Neural cell (in vitro differentiated cells): ENCODE data around the gene AKAP6. TPM values are rescaled to one million over a fixed set of nuclear protein-coding genes. Genes with fewer than 3 reads are reported as not detected.

Experiments
- H2AFZ ChIP-seq: fragments of 200-600, 300-800 bp; sonication (generic), shearing (Covaris generic); 2 replicates; pipeline ENCODE4 v1.6.0; 2014; ENCODE audit warnings: low read depth, mild to moderate bottlenecking, antibody characterized with exemption, low read length, moderate library complexity
- H3F3A ChIP-seq: fragments of 200-600 bp; shearing (Covaris generic); 2 replicates; pipeline ENCODE4 v1.6.1; 2016; ENCODE audit warnings: mild to moderate bottlenecking, moderate library complexity, mixed read lengths, antibody characterized with exemption, low read length; ENCODE audit not compliant: insufficient read depth, poor library complexity, severe bottlenecking
- H3K27ac ChIP-seq: fragments of 200-600, 300-800 bp; sonication (generic), shearing (Covaris generic); 2 replicates; pipeline ENCODE4 v1.5.1; 2014; ENCODE audit warnings: mild to moderate bottlenecking, low read length, moderate library complexity
- H3K27me3 ChIP-seq: fragments of 300-800, 200-600 bp; sonication (generic), shearing (Covaris generic); 2 replicates; pipeline ENCODE4 v1.6.0; 2014; ENCODE audit warnings: mild to moderate bottlenecking, low read depth, low read length, moderate library complexity; ENCODE audit not compliant: insufficient read depth
- H3K36me3 ChIP-seq: fragments of 300-800, 200-600 bp; sonication (generic), shearing (Covaris generic); 2 replicates; pipeline ENCODE4 v1.5.1; 2014; ENCODE audit warnings: mild to moderate bottlenecking, antibody characterized with exemption, low read length, moderate library complexity; ENCODE audit not compliant: insufficient read depth
- H3K4me2 ChIP-seq: fragments of 300-800, 200-600 bp; sonication (generic), shearing (Covaris generic); 2 replicates; pipeline ENCODE4 v1.6.0; 2014; ENCODE audit warnings: mild to moderate bottlenecking, low read length
- H3K4me3 ChIP-seq: fragments of 300-800, 200-600 bp; sonication (generic), shearing (Covaris generic); 2 replicates; pipeline ENCODE4 v1.5.1; 2014; ENCODE audit warnings: mild to moderate bottlenecking, low read length, moderate library complexity
- H3K79me2 ChIP-seq: fragments of 200-600 bp; shearing (Covaris generic); replicated peaks from 2 replicates; pipeline ENCODE4 v1.6.0; 2014; ENCODE audit warnings: mild to moderate bottlenecking, low read length, moderate library complexity; ENCODE audit not compliant: insufficient read depth
- H3K9ac ChIP-seq: fragments of 300-800, 200-600 bp; sonication (generic), shearing (Covaris generic); 2 replicates; pipeline ENCODE4 v1.6.1; 2016; ENCODE audit warnings: mild to moderate bottlenecking, low read length, mixed read lengths
- H3K9me2 ChIP-seq: fragments of 200-600 bp; shearing (Covaris generic); 2 replicates; pipeline ENCODE4 v1.6.1; 2016; ENCODE audit warnings: mild to moderate bottlenecking, low read length, mixed read lengths; ENCODE audit not compliant: insufficient read depth
- H3K9me3 ChIP-seq: fragments of 200-600, 300-800 bp; sonication (generic), shearing (Covaris generic); 2 replicates; pipeline ENCODE4 v1.6.1; 2016; ENCODE audit warnings: mild to moderate bottlenecking, mixed run types, low read length, moderate library complexity, mixed read lengths
- H4K20me1 ChIP-seq: fragments of 200-600 bp; shearing (Covaris generic); 2 replicates; pipeline ENCODE4 v1.6.1; 2016; ENCODE audit warnings: mild to moderate bottlenecking, mixed run types; ENCODE audit not compliant: insufficient read depth
- EP300 ChIP-seq: fragments of 450-650 bp; conservative IDR thresholded peaks from 2 replicates; pipeline ENCODE4 v1.6.1; 2014; ENCODE audit warnings: antibody characterized with exemption, mild to moderate bottlenecking, moderate library complexity; ENCODE audit not compliant: poor library complexity, severe bottlenecking
- EZH2 ChIP-seq: fragments of 200-600, 300-800 bp; shearing (Covaris generic), sonication (generic); IDR thresholded peaks from 2 replicates; pipeline ENCODE4 v1.6.1; 2014; ENCODE audit warnings: antibody characterized with exemption, low read length, borderline replicate concordance, mild to moderate bottlenecking; ENCODE audit not compliant: insufficient read depth, poor library complexity, severe bottlenecking
- MXI1 ChIP-seq: fragments of 450-650 bp; conservative IDR thresholded peaks from 2 replicates; pipeline ENCODE4 v1.6.1; 2014; ENCODE audit warnings: antibody characterized with exemption, mild to moderate bottlenecking; ENCODE audit not compliant: poor library complexity, severe bottlenecking
- POLR2AphosphoS5 ChIP-seq: IDR thresholded peaks from 2 replicates; pipeline ENCODE4 v1.6.1; 2012
- RAD21 ChIP-seq: fragments of 450-650 bp; conservative IDR thresholded peaks from 2 replicates; pipeline ENCODE4 v1.6.1; 2014; ENCODE audit warnings: antibody characterized with exemption, mild to moderate bottlenecking, moderate library complexity
- SMC3 ChIP-seq: fragments of 450-650 bp; conservative IDR thresholded peaks from 2 replicates; pipeline ENCODE4 v1.6.1; 2014; ENCODE audit warnings: antibody characterized with exemption, mild to moderate bottlenecking, moderate library complexity; ENCODE audit not compliant: poor library complexity
- TAF1 ChIP-seq: IDR thresholded peaks from 2 replicates; pipeline ENCODE4 v1.6.1; 2012; ENCODE audit warnings: low read depth
- polyA plus RNA-seq: library from polyadenylated mRNA; depleted of rRNA; stranded (reverse); fragments of >200 nt; gene quantifications from 2 replicates; pipeline ENCODE4 v1.2.3, GENCODE V29; 2014
- TF ChIP-seq, protein P1 (sequence below): IDR thresholded peaks from 2 replicates; pipeline ENCODE4 v1.6.1; 2012; ENCODE audit warnings: borderline replicate concordance
- TF ChIP-seq, protein P2 (sequence below): fragments of 450-650 bp; IDR thresholded peaks from 2 replicates; pipeline ENCODE4 v1.5.1; 2014; ENCODE audit warnings: antibody characterized with exemption, mild to moderate bottlenecking, moderate library complexity; ENCODE audit not compliant: poor library complexity, severe bottlenecking

The AKAP6 gene
- polyA plus RNA-seq, 1 donor from 2014 or later, result 15.8 TPM

DNA sequence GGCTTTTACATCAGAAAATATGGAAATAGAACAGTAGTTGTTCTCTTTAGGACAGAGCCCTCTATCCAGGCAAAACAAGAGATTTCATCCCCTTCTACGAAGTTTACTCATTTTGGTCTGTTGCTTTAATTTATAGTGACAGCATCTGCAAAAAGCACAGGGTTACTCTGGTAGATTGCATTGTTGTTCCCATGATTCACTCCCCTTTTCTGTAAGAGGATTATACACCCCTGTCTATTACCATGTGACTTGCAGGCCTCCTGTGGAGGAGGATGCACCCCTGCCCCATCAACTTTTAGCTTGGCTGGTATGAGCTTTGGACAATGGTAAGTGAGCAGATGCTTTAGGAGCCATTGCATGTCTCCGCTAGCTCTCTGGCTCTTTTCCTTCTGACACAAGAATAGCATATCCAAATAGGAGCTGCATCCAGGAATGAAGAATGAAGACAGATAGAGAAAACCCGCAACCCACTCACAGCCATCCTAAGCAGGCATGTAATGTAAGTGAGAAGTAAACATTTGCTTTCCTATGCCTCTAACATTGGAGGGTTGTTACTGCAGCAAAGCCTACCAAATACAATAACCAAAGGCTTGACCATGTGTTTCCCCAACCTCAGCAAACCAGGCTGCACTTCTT, 304.2 kb downstream of the AKAP6 start:
- Histone ChIP-seq H3K4me3 (no peak overlapping the region), H3K9me2 (no peaks in the 10 kb centered on the region), H2AFZ (no peak overlapping the region), H3K9ac (no peak overlapping the region), H3K27me3 (no peaks in the 10 kb centered on the region), H3F3A (no peaks in the 10 kb centered on the region), H3K36me3 (no peaks in the 10 kb centered on the region), H4K20me1 (no peaks in the 10 kb centered on the region), H3K79me2 (no peaks in the 10 kb centered on the region), H3K27ac (no peak overlapping the region), H3K9me3 (no peaks in the 10 kb centered on the region), H3K4me2 (no peak overlapping the region)
- TF ChIP-seq RAD21 (no peak), EP300 (no peak), POLR2AphosphoS5 (no peak), MXI1 (no peak), TAF1 (no peak), EZH2 (no peak), SMC3 (no peak)
- TF ChIP-seq, protein P1, sequence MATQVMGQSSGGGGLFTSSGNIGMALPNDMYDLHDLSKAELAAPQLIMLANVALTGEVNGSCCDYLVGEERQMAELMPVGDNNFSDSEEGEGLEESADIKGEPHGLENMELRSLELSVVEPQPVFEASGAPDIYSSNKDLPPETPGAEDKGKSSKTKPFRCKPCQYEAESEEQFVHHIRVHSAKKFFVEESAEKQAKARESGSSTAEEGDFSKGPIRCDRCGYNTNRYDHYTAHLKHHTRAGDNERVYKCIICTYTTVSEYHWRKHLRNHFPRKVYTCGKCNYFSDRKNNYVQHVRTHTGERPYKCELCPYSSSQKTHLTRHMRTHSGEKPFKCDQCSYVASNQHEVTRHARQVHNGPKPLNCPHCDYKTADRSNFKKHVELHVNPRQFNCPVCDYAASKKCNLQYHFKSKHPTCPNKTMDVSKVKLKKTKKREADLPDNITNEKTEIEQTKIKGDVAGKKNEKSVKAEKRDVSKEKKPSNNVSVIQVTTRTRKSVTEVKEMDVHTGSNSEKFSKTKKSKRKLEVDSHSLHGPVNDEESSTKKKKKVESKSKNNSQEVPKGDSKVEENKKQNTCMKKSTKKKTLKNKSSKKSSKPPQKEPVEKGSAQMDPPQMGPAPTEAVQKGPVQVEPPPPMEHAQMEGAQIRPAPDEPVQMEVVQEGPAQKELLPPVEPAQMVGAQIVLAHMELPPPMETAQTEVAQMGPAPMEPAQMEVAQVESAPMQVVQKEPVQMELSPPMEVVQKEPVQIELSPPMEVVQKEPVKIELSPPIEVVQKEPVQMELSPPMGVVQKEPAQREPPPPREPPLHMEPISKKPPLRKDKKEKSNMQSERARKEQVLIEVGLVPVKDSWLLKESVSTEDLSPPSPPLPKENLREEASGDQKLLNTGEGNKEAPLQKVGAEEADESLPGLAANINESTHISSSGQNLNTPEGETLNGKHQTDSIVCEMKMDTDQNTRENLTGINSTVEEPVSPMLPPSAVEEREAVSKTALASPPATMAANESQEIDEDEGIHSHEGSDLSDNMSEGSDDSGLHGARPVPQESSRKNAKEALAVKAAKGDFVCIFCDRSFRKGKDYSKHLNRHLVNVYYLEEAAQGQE, result no peak
- TF ChIP-seq, protein P2, sequence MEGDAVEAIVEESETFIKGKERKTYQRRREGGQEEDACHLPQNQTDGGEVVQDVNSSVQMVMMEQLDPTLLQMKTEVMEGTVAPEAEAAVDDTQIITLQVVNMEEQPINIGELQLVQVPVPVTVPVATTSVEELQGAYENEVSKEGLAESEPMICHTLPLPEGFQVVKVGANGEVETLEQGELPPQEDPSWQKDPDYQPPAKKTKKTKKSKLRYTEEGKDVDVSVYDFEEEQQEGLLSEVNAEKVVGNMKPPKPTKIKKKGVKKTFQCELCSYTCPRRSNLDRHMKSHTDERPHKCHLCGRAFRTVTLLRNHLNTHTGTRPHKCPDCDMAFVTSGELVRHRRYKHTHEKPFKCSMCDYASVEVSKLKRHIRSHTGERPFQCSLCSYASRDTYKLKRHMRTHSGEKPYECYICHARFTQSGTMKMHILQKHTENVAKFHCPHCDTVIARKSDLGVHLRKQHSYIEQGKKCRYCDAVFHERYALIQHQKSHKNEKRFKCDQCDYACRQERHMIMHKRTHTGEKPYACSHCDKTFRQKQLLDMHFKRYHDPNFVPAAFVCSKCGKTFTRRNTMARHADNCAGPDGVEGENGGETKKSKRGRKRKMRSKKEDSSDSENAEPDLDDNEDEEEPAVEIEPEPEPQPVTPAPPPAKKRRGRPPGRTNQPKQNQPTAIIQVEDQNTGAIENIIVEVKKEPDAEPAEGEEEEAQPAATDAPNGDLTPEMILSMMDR, result no peak

DNA sequence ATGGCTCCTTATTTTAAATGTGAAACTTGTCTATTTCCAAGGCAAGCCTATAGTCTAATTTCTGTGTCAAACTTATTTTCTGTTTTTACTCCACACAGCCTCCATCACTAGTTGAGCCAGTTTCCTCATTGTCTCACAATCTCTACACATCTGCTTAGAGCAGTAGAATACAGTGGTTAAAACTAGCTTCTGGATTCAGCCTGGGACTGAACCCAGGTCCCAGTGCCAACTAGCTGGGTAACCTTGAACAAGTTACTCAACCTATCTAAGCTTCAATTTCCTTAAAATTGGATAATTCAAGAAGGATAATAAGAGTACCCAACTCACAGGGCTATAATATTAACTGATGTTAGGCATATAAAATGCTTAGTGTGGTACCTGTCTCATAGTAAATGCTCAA, 304.8 kb downstream of the AKAP6 start:
- no peaks in the 10 kb centered on the region for H3F3A ChIP-seq

More for the DNA sequence above, 304.8 kb downstream of the AKAP6 start:
- Histone ChIP-seq H3K9me2 (no peaks in the 10 kb centered on the region), H2AFZ (no peak overlapping the region), H3K4me3 (no peak overlapping the region), H3K9ac (no peak overlapping the region), H3K4me2 (no peak overlapping the region), H3K27me3 (no peaks in the 10 kb centered on the region), H3K36me3 (no peaks in the 10 kb centered on the region), H3K9me3 (no peaks in the 10 kb centered on the region), H4K20me1 (no peaks in the 10 kb centered on the region), H3K79me2 (no peaks in the 10 kb centered on the region), H3K27ac (no peak overlapping the region)
- TF ChIP-seq SMC3, result no peak
- no peak for TF ChIP-seq EP300
- TF ChIP-seq, protein P1, result no peak
- no peak for TF ChIP-seq MXI1
